B cell (primary cell): Measurements from ENCODE around the gene CRMP1.

Source experiments
- EZH2 ChIP-seq: IDR thresholded peaks from 2 replicates; pipeline ENCODE4 v1.6.1; 2012; ENCODE audit warnings: borderline replicate concordance, low read depth, mild to moderate bottlenecking, moderate library complexity, low read length; ENCODE audit not compliant: insufficient read depth, poor library complexity, severe bottlenecking
- TF ChIP-seq, protein P1 (sequence below): fragments of 200-600 bp; IDR thresholded peaks from one replicate; pipeline ENCODE4 v1.8.0; 2022; ENCODE audit warnings: antibody characterized with exemption, mild to moderate bottlenecking

DNA sequence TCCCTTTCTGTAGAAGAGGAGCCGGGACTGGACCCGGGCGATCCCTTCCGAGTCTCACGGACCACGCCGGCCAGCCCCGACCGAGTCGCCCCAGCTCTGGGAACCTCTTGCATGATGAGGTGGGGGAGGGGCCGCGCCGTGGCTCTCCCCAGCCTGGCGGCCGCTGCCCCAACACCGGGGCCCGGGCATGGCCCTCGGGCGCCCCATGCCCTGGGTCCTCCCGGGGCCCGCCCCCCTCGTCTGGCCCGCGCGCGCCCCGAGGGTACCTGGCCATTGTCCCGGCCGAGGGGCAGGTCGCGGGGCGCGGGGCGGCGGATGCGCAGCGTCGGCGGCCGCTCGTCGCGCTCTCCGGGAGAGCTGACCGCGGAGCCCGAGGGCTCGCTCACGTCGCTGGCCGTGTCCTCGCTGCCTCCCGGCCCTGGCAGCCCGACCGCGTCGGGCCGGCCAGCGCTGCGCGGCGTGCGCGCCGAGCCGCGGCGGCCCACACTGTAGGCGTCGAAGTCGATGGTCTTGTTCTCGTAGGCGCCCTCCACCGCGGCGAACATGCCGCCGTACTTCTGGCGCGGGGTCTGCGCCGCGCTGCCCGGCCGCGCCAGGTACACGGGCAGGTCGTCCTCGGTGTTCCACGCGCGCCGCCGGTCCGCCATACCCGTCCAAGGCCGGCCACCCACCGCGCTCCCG lies 423 bp downstream of the CRMP1 start:
- TF ChIP-seq, protein P1, sequence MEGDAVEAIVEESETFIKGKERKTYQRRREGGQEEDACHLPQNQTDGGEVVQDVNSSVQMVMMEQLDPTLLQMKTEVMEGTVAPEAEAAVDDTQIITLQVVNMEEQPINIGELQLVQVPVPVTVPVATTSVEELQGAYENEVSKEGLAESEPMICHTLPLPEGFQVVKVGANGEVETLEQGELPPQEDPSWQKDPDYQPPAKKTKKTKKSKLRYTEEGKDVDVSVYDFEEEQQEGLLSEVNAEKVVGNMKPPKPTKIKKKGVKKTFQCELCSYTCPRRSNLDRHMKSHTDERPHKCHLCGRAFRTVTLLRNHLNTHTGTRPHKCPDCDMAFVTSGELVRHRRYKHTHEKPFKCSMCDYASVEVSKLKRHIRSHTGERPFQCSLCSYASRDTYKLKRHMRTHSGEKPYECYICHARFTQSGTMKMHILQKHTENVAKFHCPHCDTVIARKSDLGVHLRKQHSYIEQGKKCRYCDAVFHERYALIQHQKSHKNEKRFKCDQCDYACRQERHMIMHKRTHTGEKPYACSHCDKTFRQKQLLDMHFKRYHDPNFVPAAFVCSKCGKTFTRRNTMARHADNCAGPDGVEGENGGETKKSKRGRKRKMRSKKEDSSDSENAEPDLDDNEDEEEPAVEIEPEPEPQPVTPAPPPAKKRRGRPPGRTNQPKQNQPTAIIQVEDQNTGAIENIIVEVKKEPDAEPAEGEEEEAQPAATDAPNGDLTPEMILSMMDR = no peak
- TF ChIP-seq EZH2 = no peak
